Neural progenitor cell (in vitro differentiated cells): ENCODE data around the gene SNX32.
"Not testable (repeated sequence)": the region's sequence is repeated elsewhere in the genome, so short reads cannot be mapped to it uniquely, and the experiment has no call there.

Source experiments
- EZH2 ChIP-seq: fragments of 200-600 bp; sonication (generic); IDR thresholded peaks from 2 replicates; pipeline ENCODE4 v1.6.1; 2017; ENCODE audit warnings: antibody characterized with exemption, mild to moderate bottlenecking, moderate library complexity
- EZH2phosphoT487 ChIP-seq: fragments of 200-600 bp; sonication (generic); IDR thresholded peaks from 2 replicates; pipeline ENCODE4 v1.6.1; 2017; ENCODE audit warnings: antibody characterized with exemption
- TF ChIP-seq, protein P1 (sequence below): fragments of 200-600 bp; sonication (generic); IDR thresholded peaks from 2 replicates; pipeline ENCODE4 v1.5.1; 2017; ENCODE audit warnings: antibody characterized with exemption, mild to moderate bottlenecking

DNA sequence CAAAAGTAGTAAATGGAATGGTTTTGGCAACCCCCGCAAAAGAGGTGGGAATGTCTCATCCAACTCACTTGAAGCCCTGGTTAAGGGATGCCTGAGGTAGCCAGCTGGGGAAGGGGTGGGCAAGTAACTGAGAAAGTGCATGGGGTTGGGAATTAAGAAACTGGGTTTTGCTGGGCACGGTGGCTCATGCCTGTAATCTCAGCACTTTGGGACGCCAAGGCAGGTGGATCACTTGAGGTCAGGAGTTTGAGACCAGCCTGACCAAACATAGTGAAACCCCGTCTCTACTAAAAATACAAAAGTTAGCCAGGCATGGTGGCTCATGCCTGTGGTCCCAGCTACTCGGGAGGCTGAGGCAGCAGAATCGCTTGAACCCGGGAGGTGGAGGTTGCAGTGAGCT lies 14.9 kb downstream of the SNX32 start:
- TF ChIP-seq, protein P1, sequence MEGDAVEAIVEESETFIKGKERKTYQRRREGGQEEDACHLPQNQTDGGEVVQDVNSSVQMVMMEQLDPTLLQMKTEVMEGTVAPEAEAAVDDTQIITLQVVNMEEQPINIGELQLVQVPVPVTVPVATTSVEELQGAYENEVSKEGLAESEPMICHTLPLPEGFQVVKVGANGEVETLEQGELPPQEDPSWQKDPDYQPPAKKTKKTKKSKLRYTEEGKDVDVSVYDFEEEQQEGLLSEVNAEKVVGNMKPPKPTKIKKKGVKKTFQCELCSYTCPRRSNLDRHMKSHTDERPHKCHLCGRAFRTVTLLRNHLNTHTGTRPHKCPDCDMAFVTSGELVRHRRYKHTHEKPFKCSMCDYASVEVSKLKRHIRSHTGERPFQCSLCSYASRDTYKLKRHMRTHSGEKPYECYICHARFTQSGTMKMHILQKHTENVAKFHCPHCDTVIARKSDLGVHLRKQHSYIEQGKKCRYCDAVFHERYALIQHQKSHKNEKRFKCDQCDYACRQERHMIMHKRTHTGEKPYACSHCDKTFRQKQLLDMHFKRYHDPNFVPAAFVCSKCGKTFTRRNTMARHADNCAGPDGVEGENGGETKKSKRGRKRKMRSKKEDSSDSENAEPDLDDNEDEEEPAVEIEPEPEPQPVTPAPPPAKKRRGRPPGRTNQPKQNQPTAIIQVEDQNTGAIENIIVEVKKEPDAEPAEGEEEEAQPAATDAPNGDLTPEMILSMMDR, result not testable (repeated sequence)
- not testable (repeated sequence) for TF ChIP-seq EZH2phosphoT487, EZH2
